ENCODE data around the gene BLACAT1.
A peak's percentile ranks its signal among the peaks of the same experiment; 100 is the strongest.

The BLACAT1 gene

GRCh38 chr1:205473475-205473874 lies 17.6 kb upstream of the BLACAT1 start:
- peaks cover 6 to 27% of the 10 kb centered on the region in 2 donors for H3K27me3 ChIP-seq (ENCODE audit: control insufficient read depth in 1 of 2, insufficient read depth in 2 of 2, low read length in 2 of 2)
- H3K4me3 ChIP-seq (ENCODE audit: low read length in 2 of 2): no peak overlapping the region
- peaks cover 7% of the 10 kb centered on the region for H3K4me1 ChIP-seq (ENCODE audit: control insufficient read depth, insufficient read depth, low read length)
- H3K27ac ChIP-seq (ENCODE audit: low read length): no peak overlapping the region
- H3K9ac ChIP-seq (ENCODE audit: low read length in 2 of 2): no peak overlapping the region
- peaks cover 9% of the 10 kb centered on the region in 2 donors for H3K9me3 ChIP-seq (ENCODE audit: control insufficient read depth in 2 of 2, low read length in 2 of 2)
- H3K36me3 ChIP-seq (ENCODE audit: control insufficient read depth in 2 of 2, insufficient read depth in 2 of 2, low read length in 2 of 2): no peaks in the 10 kb centered on the region

DNA sequence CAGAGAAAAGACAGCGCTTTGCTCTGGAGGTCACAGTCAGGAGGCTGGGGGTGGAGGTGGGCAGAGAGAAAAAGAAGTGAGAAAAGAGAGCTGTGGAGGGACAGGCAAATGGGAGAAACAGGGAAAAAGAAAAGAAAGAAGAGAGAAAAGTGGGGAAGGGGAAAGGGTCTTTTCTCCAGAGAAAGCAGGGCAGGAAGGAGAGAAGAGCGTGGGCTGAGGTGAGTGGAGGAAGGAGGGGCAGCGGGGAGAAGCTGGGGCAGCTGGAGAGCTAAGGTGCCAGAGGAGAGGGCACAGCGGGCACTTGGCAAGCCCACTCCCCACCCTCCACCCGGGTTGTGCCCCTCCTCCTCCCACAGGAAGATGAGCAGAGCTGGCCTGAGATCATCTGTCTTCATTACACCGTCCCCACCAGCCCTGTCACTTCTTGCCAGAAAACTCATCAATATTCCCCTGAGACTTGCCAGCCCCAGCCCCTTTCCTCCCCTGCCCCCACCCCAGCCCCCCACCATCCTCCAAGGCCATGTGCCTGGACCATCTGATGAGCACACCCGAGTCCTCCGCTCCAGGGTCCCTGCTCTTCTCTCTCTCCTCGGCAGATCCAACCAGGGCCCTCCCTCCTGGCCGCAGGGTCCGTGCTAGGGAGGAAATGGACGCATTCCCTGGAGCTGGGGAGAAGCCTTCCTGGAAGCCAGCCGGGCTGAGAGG lies 17.0 kb upstream of the BLACAT1 start:
- Histone ChIP-seq H3K9ac (ENCODE audit: low read length in 2 of 2) (no peak overlapping the region), H3K4me1 (ENCODE audit: control insufficient read depth, insufficient read depth, low read length) (peaks cover 3% of the 10 kb centered on the region), H3K4me3 (ENCODE audit: low read length in 2 of 2) (no peak overlapping the region), H3K27ac (ENCODE audit: low read length) (no peak overlapping the region), H3K9me3 (ENCODE audit: control insufficient read depth in 2 of 2, low read length in 2 of 2) (peaks cover 9% of the 10 kb centered on the region in 2 donors), H3K27me3 (ENCODE audit: control insufficient read depth in 1 of 2, insufficient read depth in 2 of 2, low read length in 2 of 2) (peaks cover 6 to 27% of the 10 kb centered on the region in 2 donors), H3K36me3 (ENCODE audit: control insufficient read depth in 2 of 2, insufficient read depth in 2 of 2, low read length in 2 of 2) (no peaks in the 10 kb centered on the region)

DNA sequence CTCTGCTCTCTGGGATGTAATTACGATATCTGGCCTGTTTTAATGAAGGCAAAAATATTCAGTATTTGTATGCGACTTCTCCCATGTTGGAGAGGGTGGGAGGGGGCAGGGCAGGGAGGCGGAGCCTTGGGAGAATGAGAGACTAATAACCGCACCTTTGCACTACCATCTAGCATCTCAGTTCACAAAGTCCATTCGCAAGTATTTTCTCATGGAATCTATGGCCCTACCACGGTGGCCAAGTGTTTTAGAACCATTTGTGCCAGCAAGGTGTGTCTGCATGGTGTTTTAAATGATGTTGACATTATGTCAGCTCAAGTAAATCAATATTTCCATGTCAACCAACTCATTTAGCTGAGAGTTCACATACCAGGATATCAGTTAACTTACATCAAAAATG lies 14.3 kb upstream of the BLACAT1 start:
- Histone ChIP-seq H3K27ac (ENCODE audit: low read length) (no peak overlapping the region), H3K27me3 (ENCODE audit: control insufficient read depth in 1 of 2, insufficient read depth in 2 of 2, low read length in 2 of 2) (peaks cover 8 to 23% of the 10 kb centered on the region in 2 donors), H3K4me3 (ENCODE audit: low read length in 2 of 2) (no peak overlapping the region)

GRCh38 chr1:205466595-205467220 lies 10.9 kb upstream of the BLACAT1 start:
- no peak overlapping the region for H3K4me3 ChIP-seq (ENCODE audit: low read length in 2 of 2)
- H3K9ac ChIP-seq (ENCODE audit: low read length in 2 of 2): no peak overlapping the region
- H3K27ac ChIP-seq (ENCODE audit: low read length): no peak overlapping the region
- no peaks in the 10 kb centered on the region for H3K9me3 ChIP-seq (ENCODE audit: control insufficient read depth in 2 of 2, low read length in 2 of 2)
- H3K27me3 ChIP-seq (ENCODE audit: control insufficient read depth in 1 of 2, insufficient read depth in 2 of 2, low read length in 2 of 2): peaks cover 2 to 10% of the 10 kb centered on the region in 2 donors
- H3K4me1 ChIP-seq (ENCODE audit: control insufficient read depth, insufficient read depth, low read length): no peaks in the 10 kb centered on the region
- H3K36me3 ChIP-seq (ENCODE audit: control insufficient read depth in 2 of 2, insufficient read depth in 2 of 2, low read length in 2 of 2): no peaks in the 10 kb centered on the region

More for the DNA sequence above, 14.3 kb upstream of the BLACAT1 start:
- H3K36me3 ChIP-seq (ENCODE audit: control insufficient read depth in 2 of 2, insufficient read depth in 2 of 2, low read length in 2 of 2): no peaks in the 10 kb centered on the region
- peaks cover 4 to 5% of the 10 kb centered on the region in 2 donors for H3K9me3 ChIP-seq (ENCODE audit: control insufficient read depth in 2 of 2, low read length in 2 of 2)
- H3K4me1 ChIP-seq (ENCODE audit: control insufficient read depth, insufficient read depth, low read length): no peaks in the 10 kb centered on the region
- no peak overlapping the region for H3K9ac ChIP-seq (ENCODE audit: low read length in 2 of 2)

GRCh38 chr1:205465392-205465791 lies 9.5 kb upstream of the BLACAT1 start:
- peaks cover 2 to 15% of the 10 kb centered on the region in 2 donors for H3K27me3 ChIP-seq (ENCODE audit: control insufficient read depth in 1 of 2, insufficient read depth in 2 of 2, low read length in 2 of 2)
- no peak overlapping the region for H3K27ac ChIP-seq (ENCODE audit: low read length)
- H3K36me3 ChIP-seq (ENCODE audit: control insufficient read depth in 2 of 2, insufficient read depth in 2 of 2, low read length in 2 of 2): no peaks in the 10 kb centered on the region
- H3K4me1 ChIP-seq (ENCODE audit: control insufficient read depth, insufficient read depth, low read length): no peaks in the 10 kb centered on the region
- no peak overlapping the region for H3K4me3 ChIP-seq (ENCODE audit: low read length in 2 of 2)
- no peaks in the 10 kb centered on the region for H3K9me3 ChIP-seq (ENCODE audit: control insufficient read depth in 2 of 2, low read length in 2 of 2)
- no peak overlapping the region for H3K9ac ChIP-seq (ENCODE audit: low read length in 2 of 2)

GRCh38 chr1:205458777-205459566 lies 3.1 kb upstream of the BLACAT1 start:
- H3K4me1 ChIP-seq (ENCODE audit: control insufficient read depth, insufficient read depth, low read length): peaks cover 16% of the 10 kb centered on the region
- no peaks in the 10 kb centered on the region for H3K9me3 ChIP-seq (ENCODE audit: control insufficient read depth in 2 of 2, low read length in 2 of 2)
- no peak overlapping the region for H3K9ac ChIP-seq (ENCODE audit: low read length in 2 of 2)
- no peak overlapping the region for H3K27ac ChIP-seq (ENCODE audit: low read length)
- peaks cover 51 to 54% of the 10 kb centered on the region in 2 donors for H3K27me3 ChIP-seq (ENCODE audit: control insufficient read depth in 1 of 2, insufficient read depth in 2 of 2, low read length in 2 of 2)
- H3K36me3 ChIP-seq (ENCODE audit: control insufficient read depth in 2 of 2, insufficient read depth in 2 of 2, low read length in 2 of 2): no peaks in the 10 kb centered on the region
- H3K4me3 ChIP-seq (ENCODE audit: low read length in 2 of 2): no peak overlapping the region

GRCh38 chr1:205456868-205457745 lies 1.3 kb upstream of the BLACAT1 start:
- Histone ChIP-seq H3K9me3 (ENCODE audit: control insufficient read depth in 2 of 2, low read length in 2 of 2) (no peaks in the 10 kb centered on the region), H3K36me3 (ENCODE audit: control insufficient read depth in 2 of 2, insufficient read depth in 2 of 2, low read length in 2 of 2) (no peaks in the 10 kb centered on the region), H3K27me3 (ENCODE audit: control insufficient read depth in 1 of 2, insufficient read depth in 2 of 2, low read length in 2 of 2) (peaks cover 67 to 72% of the 10 kb centered on the region in 2 donors), H3K4me3 (ENCODE audit: low read length in 2 of 2) (peak overlapping the region in 1 of 2 donors; percentile 40), H3K4me1 (ENCODE audit: control insufficient read depth, insufficient read depth, low read length) (peaks cover 16% of the 10 kb centered on the region), H3K9ac (ENCODE audit: low read length in 2 of 2) (no peak overlapping the region), H3K27ac (ENCODE audit: low read length) (no peak overlapping the region)

GRCh38 chr1:205456383-205456867 lies 580 bp upstream of the BLACAT1 start:
- no peak overlapping the region for H3K27ac ChIP-seq (ENCODE audit: low read length)
- H3K9ac ChIP-seq (ENCODE audit: low read length in 2 of 2): no peak overlapping the region
- H3K4me1 ChIP-seq (ENCODE audit: control insufficient read depth, insufficient read depth, low read length): peaks cover 16% of the 10 kb centered on the region
- no peaks in the 10 kb centered on the region for H3K9me3 ChIP-seq (ENCODE audit: control insufficient read depth in 2 of 2, low read length in 2 of 2)
- H3K27me3 ChIP-seq (ENCODE audit: control insufficient read depth in 1 of 2, insufficient read depth in 2 of 2, low read length in 2 of 2): peaks cover 71 to 79% of the 10 kb centered on the region in 2 donors
- no peaks in the 10 kb centered on the region for H3K36me3 ChIP-seq (ENCODE audit: control insufficient read depth in 2 of 2, insufficient read depth in 2 of 2, low read length in 2 of 2)
- peak overlapping the region in 1 of 2 donors; percentile 35 for H3K4me3 ChIP-seq (ENCODE audit: low read length in 2 of 2)

DNA sequence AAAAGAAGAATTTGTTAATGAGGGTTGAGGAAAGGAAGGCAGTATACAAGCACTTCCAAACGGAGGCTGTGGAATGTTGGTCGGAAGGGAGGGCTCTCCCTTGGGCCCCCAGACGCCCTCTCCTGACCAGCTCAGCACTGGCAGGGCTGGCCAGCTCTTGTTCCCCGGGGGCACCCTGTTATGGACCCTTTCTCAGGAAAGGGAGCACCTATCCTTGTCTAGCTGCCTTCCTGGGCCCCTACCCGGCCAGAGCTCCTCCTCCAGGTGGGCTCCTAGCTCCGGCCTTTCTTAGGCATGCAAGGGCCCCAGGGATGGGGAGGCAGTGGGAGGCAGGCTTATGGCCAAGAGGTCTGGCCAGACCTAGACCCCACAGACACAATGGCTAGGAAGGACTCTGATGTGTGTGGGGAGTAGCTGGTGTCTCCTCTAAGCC lies 926 bp downstream of the BLACAT1 start:
- H3K4me1 ChIP-seq (ENCODE audit: control insufficient read depth, insufficient read depth, low read length): peaks cover 16% of the 10 kb centered on the region
- H3K36me3 ChIP-seq (ENCODE audit: control insufficient read depth in 2 of 2, insufficient read depth in 2 of 2, low read length in 2 of 2): no peaks in the 10 kb centered on the region
- no peak overlapping the region for H3K27ac ChIP-seq (ENCODE audit: low read length)
- H3K9me3 ChIP-seq (ENCODE audit: control insufficient read depth in 2 of 2, low read length in 2 of 2): no peaks in the 10 kb centered on the region
- H3K4me3 ChIP-seq (ENCODE audit: low read length in 2 of 2): no peak overlapping the region
- no peak overlapping the region for H3K9ac ChIP-seq (ENCODE audit: low read length in 2 of 2)
- peaks cover 72 to 84% of the 10 kb centered on the region in 2 donors for H3K27me3 ChIP-seq (ENCODE audit: control insufficient read depth in 1 of 2, insufficient read depth in 2 of 2, low read length in 2 of 2)

DNA sequence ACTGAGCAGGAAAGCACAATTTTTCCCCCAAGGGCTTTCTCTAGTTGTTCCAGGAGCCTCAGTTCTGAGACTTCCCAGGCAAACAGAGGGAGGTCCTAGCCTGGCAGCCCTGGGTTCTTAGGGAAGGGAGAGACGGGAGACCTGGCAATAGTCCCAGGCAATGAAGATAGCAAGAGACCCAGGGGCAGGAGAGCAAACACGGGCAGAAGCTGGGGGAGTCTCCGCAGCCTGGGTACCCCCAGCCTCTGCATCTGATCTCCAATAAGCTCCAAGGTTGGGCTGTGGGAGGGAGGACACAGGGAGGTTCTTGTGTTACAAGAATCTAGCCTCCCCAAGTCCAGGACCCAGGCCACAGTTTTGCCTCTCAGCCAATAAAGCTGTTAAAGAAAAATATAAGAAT lies 2.4 kb downstream of the BLACAT1 start:
- no peaks in the 10 kb centered on the region for H3K9me3 ChIP-seq (ENCODE audit: control insufficient read depth in 2 of 2, low read length in 2 of 2)
- H3K27ac ChIP-seq (ENCODE audit: low read length): no peak overlapping the region
- H3K27me3 ChIP-seq (ENCODE audit: control insufficient read depth in 1 of 2, insufficient read depth in 2 of 2, low read length in 2 of 2): peaks cover 61 to 76% of the 10 kb centered on the region in 2 donors
- no peak overlapping the region for H3K9ac ChIP-seq (ENCODE audit: low read length in 2 of 2)
- peaks cover 16% of the 10 kb centered on the region for H3K4me1 ChIP-seq (ENCODE audit: control insufficient read depth, insufficient read depth, low read length)
- no peak overlapping the region for H3K4me3 ChIP-seq (ENCODE audit: low read length in 2 of 2)
- H3K36me3 ChIP-seq (ENCODE audit: control insufficient read depth in 2 of 2, insufficient read depth in 2 of 2, low read length in 2 of 2): no peaks in the 10 kb centered on the region

All from stomach smooth muscle (tissue), 2 donors.